GM23248 (cell line): ENCODE data around the gene SOX6.

Experiments used
- EZH2 ChIP-seq: fragments of 200-600 bp; sonication (generic); IDR thresholded peaks from 2 replicates; pipeline ENCODE4 v1.6.1; 2018; ENCODE audit warnings: antibody characterized with exemption, mild to moderate bottlenecking; ENCODE audit not compliant: insufficient read depth, poor library complexity, severe bottlenecking
- EZH2phosphoT487 ChIP-seq: fragments of 200-600 bp; sonication (generic); IDR thresholded peaks from 2 replicates; pipeline ENCODE4 v1.6.1; 2018; ENCODE audit warnings: antibody characterized with exemption, moderate library complexity, mild to moderate bottlenecking, low read depth; ENCODE audit not compliant: insufficient read depth

DNA sequence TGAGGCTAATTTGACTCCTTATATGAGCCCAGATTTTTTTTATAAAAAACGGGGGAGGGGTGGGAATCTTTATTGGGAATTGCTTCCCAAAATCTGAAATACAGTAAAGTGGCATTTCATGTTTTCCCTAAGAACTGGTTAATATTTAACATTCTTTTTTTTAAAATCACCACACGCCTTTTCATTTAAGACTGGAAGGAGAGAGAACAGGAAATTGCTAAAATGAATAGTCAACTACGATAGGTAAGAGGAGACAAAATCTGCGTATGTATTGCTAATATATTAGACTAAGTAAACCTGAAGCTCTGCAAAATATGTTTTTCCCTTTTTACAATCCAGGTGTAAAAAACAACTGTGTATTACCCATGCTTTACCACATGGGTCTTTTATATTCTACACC, 57.0 kb downstream of the SOX6 start:
- TF ChIP-seq EZH2 = no peak
- no peak for TF ChIP-seq EZH2phosphoT487
